GM12873 (cell line): ENCODE results near the gene MST1R.
A peak's percentile ranks its signal among the peaks of the same experiment; 100 is the strongest.

ENCODE experiments used
- CTCF ChIP-seq: IDR thresholded peaks from 2 replicates; pipeline ENCODE4 v1.5.1; 2012; ENCODE audit warnings: low read depth, mild to moderate bottlenecking, moderate library complexity, low read length, control low read depth; ENCODE audit not compliant: insufficient read depth; ENCODE audit errors: missing control alignments

Gene MST1R

GRCh38 chr3:49839193-49839809 lies 64.4 kb downstream of the MST1R start:
- TF ChIP-seq CTCF, result peak; percentile 87
